ENCODE results near the gene TRIB2.

The TRIB2 gene

DNA sequence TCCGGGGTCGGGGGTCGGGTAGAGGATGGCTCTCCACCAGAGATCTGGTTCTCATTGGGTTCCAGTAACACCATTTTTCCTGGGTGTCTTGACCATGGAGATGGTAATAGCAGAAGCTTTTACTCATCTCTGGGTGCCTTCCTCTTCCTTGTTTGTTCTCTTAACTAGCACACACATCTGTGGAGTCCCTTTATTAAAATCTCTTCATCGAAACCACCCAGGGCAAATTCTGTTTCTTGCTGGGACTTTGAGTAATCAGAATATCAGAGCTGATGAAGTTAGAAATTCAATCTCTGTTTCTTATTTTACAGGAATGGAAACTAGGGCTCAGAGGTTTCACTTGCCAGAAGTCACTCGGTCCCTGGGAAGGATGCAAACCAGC is 15.0 kb upstream of the TRIB2 start:
- no peak for DNase-seq

DNA sequence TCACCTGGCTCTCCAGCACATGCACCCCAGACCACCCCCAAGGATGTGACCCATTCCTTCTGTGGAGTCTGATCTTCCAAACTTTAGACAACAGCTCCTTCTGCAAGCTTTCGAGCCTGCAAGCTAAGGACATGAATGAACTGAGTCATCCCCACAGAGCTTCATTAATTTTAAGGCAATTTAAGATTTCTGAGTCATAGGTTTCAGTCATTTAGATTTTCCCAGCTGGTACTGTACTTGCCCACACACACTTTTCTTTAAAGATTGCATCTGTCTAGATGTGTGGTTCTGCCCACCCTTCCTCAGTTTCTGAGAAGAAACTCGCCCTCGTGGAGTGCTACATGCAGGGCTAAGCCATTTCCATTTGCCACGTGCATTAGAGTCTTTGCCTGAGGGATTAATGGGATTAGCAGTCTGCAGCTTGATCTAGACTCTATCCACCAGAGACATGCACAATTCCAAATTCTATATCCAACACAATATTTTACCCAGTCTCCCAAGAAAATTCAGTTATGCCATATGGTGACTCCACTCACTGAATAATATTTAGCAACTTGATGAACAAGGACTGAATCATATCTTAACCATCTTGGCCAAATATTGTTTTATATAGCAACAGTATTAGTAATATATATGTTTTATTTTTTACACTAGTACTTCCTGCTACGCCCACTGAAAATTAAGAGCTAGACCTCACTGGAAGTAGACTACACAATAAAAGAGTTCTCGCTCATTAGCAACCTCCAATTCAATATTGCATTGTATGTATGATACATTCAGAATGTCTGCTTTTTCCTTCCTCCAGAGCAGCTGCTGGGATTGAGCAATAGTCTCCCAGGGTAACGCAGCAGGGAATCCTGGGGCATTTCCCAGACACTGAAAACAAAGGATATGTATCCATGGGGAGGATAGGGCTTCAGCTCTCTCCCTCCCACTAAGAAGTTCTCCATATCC is 14.3 kb upstream of the TRIB2 start:
- DNase-seq = no peak

DNA sequence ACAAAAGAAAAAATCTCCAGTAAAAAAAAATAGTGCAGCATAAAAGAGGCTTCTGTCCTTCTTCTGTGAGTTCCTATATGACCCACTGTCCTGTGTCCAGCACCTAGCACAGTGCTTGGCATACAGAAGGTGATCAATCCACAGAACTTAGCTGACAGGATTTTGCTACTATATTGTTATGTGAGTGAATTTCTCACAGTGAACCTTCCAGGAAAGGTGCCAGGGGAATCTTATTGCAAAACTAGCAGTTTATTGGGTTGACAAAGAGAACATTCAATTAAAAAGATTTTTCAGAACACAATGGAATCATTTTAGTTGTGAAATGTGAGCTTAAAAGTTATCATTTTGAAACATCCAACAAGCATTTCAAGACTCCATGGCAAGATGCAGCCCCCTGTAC is 12.4 kb upstream of the TRIB2 start:
- no peak for DNase-seq

DNA sequence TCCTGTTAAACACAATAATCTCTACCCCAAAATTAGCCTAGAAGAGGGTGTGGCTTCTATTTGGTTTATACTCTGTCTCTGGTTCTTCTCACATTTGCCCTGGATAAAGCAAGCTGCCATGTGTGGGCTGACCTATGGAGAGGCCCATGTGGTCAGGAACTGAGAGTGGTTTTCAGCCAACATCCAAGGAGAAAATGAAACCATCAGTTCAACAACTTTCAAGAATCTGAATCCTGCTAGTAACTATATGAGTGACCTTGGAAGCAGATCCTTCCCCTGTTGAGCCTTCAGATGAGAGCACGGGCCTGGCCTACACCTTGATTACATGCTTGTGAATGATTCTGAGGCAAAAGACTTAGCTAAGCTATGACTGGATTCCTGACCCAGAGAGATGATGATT is 11.5 kb upstream of the TRIB2 start:
- DNase-seq = no peak

DNA sequence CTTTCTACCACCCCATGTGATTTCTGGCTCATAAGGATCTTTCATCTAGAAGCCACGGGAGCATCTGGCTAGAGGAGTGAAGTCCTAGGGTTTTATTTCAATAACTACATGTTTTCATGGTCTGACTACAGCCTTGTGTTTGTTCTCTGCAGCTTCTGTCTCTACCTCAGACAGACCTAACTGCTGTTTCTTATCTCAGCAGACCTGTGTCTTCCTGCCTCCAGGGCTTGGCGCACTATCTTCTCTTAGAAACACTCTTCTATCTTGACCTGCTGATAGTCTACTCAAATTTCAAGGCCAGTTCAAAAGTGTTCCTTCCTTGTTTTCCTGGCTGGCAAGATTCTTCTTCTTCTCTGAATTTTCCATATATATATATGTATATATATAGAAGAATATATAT is 11.0 kb upstream of the TRIB2 start:
- DNase-seq = no peak

DNA sequence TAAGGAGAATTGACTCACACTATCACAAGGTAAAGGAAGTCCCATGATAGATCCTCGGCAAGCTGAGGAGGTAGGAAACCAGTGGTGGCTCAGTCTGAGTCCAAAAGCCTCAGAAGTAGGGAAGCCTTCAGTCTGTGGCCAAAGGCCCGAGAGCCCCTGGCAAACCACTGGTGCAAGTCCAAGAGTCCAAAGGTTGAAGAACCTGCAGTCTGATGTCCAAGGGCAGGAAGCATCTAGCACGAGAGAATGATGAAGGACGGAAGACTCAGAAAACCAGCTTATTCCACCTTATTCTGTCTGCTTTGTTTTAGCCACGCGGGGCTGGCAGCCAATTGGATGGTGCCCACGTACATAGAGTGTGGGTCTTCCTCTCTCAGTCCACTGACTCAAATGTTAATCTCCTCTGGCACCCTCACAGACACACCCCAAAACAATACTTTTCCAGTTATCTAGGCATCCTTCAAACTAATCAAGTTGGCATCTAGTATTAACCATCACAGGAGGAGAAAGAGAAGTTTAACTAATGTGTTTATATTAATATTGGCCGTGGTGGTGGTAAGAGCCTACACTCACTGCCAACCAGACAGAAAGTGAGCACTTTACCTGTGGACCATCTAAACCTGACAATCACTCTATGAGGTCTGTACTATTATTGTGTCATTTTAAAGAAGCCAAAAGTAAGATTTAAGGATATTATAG is 8.1 kb upstream of the TRIB2 start:
- DNase-seq = no peak

DNA sequence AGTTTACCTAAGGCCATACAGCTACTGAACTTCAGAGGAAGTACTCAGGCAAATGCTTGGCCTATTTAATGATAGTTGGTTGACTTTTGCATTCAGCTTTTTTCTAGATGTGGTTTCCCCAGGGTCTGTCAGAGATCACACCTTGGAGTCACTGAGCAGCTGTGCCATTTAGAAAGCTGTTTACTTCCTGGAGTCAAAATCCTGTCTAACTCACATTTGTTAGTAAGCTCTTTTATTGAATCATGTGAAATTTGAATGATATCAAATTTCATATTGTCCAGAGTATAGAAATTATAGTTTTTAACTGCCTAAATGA is 7.6 kb upstream of the TRIB2 start:
- DNase-seq = peak; percentile 83

DNA sequence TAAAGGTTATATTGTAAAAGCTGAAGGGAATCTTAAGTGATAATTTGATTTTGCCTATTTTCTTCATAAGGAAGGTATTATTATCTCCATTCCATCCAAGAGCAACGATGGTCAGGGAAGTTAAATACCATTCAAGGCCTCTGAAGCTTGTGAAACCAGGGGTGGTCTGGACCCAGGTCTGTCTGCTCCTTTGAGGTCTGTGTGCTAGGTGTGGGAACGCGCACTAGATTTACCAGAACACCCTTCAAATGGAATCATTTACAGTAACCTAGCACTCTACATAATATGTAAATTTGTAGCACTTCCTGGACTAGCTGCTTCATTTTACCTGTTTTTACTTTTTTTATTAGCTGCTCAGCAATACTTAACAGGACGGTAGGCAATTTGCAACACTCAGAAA is 6.4 kb upstream of the TRIB2 start:
- DNase-seq = no peak

DNA sequence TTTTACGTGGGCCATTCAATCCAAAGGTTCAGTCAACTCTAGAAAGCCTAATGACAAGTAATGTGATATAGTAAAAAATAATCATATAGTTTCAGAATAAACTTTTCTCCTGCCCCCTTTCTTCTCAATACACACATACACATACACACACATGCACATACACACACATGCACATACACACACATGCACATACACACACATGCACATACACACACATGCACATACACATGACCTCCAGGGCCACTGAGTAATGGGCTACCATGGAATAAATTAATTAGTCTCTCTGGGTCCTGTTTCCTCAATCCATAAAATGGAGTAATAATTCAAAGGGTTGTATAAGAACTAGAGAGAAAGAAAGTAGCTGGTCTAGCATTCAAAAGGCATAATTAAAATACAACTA is 5.4 kb upstream of the TRIB2 start:
- no peak for DNase-seq

DNA sequence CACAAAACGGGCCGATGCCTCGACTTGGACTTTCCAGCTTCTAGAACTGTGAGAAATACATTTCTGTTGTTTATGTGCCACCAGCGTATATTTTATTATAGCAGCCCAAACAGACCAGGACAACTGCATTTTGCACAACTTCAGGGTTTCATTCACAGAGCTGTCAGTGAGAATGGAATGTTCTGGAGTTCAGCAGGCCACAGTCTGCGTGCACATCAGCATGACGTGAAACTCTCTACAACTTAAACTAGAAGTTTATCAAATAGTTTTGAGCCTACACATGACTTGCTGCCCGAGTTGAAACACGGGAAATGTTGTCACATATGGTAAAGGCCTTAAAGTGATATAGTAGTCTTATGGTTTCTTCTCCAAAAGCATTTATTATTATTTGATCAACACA is 3.9 kb upstream of the TRIB2 start:
- DNase-seq = no peak

DNA sequence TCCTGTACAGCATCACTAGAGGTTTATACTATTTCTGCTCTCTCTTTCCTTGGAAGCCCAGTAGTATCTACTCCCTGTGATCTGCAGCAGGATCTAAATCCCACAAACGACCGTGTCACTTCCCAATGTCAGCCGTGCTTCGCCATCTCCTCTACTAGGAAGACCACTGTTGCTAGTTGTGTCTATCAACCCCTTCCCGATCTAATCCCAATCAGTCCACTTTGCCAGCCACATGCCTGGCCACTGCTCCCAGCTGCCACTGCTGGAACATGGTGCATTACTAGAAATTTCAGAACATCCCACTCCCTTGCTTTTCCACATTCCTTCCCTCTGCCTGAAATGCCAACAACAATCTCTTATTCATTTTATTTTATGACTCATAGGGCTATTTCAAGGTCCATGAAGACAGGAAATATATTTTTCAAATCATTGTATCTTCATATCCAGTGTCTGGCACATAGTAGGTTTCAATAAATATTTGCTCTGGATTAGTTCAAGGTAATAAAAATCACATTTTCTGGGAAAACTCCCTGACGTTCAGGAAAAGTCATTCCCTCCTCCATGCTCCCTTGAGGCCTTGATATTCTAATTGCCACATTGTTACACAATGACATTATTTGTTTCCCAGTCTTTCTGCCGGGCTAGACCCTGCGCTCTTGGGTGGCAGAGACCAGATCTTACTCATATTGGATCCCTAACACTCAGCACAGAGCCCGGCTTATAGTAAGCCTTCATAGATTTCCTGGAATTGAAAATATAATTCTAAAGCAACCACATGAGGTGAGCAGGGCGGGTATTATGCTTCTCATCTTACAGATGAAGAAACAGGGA is 2.1 kb upstream of the TRIB2 start:
- DNase-seq = no peak

DNA sequence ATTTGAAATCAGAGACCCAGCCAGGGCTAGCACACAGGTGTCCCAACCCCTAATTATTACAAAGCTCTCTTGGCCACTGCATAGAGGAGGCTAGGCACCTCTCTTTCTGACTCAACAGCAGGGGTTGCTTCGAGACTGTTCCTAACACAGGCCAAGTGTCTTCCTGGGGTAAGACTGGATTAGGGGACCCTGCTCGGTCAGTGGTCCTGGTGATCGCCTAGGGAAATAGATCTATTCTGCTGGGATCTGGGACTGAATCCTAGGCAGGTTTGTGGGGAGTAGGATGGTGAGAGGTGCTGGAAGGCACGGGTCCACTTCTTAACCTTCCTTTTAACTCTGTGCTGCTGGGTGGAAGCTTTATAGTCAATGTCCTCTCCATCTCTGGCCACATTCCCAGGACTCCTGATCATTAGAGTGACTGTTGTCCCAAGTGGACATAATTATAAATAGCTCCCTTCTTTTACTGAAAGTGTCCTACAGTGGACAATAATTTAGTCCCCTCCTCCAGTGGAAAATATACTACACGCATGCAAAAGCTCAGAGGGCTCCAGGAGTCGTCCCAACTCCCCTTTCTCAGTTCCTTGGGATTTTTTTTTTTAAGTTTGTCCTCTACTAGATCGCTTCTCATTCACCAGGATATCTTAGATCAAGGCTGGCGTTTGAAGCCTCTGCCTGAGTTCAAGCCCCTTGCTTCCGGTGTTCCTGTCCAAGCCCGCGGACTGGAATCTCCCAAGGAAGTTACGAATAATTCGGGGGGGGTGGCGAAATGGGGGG is 1.3 kb upstream of the TRIB2 start:
- DNase-seq = no peak

DNA sequence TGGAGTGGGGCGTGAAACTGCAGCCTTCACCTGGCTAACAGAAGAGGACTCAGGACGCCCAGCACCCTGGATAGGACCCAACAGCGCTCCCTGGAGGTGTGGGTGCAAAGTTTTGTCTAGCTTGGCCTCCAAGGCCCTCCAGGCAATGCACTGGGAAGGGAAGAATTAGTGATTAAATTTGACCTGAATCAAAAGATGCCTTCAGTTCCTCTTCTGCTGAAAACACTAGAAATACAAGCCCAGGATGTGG is 779 bp upstream of the TRIB2 start:
- DNase-seq = peak; percentile 85

DNA sequence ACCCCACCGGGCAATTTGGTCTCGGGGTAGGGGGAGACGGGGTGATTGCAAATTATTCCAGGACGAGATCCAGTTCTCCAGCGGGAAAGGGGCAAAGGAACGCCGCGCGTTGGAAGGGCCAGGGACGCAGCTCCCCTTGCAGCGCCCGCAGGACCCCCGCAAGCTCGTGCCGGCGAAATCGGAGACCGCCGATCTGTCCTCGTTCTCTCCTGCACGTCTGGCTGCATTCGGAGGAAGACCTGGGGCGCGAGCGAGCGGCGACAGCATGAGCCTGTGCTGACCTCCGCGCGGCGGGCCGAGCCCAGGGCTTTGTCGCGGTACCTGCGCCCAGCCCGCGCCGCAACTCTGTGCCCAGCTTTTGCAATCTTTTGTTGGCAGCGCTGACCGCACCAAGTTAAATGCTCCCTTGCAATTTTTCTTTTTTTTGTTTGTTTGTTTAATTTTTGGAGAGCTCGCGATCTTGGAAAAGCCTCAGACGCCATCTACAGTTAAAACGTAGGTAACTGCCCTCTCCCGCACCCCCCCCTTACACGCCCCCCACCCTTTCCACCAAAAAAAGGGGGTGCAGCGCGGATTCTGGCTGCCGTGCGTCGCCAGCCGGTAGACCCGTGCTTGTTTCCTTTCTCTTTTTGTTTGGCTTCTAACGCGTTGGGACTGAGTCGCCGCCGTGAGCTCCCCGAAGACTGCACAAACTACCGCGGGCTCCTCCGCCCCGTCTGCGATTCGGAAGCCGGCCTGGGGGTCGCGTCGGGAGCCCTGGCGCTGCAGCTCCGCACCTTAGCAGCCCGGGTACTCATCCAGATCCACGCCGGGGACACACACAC is 667 bp downstream of the TRIB2 start:
- DNase-seq = peak; percentile 63

DNA sequence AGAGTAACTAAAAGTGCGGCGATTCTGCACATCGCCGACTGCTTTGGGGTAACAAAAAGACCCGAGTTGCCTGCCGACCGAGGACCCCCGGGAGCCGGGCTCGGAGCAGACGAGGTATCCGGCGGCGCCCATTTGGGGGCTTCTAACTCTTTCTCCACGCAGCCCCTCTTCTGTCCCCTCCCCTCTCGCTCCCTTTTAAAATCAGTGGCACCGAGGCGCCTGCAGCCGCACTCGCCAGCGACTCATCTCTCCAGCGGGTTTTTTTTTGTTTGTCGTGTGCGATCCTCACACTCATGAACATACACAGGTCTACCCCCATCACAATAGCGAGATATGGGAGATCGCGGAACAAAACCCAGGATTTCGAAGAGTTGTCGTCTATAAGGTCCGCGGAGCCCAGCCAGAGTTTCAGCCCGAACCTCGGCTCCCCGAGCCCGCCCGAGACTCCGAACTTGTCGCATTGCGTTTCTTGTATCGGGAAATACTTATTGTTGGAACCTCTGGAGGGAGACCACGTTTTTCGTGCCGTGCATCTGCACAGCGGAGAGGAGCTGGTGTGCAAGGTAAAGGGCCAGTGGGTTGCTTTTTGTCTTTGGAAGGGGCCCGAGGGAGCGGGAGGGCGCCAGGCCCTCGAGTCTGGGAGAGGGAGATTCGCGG is 1.4 kb downstream of the TRIB2 start:
- no peak for DNase-seq

DNA sequence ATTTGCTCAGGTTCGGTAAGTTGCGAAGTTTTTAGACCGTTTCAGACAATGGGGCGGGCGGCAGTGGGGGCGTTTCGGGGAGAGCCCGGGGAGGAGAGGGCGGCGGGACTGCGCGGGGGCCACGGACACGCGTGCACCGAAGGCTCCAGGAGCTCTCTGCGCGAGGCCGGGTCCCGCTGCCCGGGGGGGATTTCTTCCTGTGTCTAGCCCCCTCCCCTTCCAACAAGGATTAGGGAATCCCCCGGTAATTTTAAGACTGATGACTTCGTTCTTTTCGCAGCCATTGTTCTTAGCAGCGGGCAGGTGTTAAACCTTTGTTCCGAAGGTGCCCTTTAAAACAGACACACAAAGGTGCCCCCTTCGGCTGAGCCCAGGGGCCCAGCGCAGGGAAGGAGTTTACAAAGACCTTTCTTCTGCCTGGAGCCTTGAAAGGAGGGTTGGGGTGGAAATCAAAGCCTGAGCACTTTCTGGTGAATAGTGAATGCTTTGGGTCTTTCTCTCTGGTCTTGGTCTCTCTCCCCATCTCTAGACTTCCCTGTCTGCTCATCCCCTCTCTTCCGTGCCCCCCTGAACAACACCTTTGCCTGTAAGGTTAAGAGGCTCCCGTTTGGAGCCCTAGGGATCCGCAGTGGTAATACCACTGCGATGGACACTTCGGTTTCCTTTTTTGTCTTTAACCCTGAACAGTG is 2.1 kb downstream of the TRIB2 start:
- no peak for DNase-seq

DNA sequence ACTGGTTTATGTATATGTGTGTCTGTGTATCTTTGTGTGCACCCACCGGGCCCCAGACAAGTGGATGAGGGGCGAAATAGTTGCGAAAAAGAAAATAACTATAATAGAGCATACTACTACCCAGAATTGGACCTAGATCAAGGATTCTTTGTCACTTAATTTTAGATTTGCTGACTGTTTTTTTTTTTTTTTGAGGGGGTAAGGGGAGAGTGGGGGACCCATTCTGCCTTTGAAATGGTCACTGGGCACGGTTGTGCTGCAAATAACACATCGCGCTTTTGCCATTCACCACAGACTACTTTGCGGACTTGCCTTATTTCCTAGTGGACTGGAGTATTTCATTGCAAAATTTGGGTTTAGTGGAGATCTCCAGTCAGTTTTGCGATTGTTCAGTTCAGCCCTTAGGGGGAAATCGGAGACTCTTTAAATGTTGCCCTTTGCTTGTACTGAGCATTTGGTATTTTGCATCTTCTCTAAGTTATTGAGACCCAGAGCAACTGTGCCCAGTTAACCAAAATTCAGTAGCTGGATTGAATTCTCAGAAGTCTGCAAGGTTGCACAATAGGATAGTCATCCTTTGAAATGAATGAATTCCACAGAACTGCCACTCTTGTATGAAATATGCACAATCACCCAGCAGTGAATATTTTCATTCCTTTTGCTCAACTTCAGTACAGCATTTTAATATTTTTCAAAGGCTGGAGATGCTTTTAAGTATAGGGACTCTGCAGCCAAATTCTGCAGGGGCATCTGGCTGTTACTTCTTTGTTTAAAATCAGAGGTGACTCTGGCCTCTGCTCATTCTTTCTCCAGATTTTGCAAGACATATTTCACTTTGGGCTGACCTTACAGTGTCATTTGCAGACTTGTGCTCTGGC is 2.9 kb downstream of the TRIB2 start:
- DNase-seq = no peak

DNA sequence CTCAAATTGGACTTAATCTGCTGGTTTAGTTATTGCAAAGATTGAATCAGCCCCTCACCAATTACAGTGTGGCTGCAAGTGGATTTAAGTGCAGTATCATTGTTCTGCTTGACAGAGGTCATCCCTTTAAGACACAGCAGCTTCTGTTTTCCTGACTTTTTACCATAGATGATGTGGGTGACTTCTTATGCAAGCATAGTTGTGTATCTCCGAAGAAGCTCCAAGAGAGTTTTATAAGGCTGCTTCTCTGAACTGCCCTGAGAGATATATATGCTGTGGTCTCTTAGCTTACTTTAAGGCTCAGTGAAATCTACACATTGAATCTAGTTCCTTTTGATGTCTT is 3.5 kb downstream of the TRIB2 start:
- DNase-seq = no peak

DNA sequence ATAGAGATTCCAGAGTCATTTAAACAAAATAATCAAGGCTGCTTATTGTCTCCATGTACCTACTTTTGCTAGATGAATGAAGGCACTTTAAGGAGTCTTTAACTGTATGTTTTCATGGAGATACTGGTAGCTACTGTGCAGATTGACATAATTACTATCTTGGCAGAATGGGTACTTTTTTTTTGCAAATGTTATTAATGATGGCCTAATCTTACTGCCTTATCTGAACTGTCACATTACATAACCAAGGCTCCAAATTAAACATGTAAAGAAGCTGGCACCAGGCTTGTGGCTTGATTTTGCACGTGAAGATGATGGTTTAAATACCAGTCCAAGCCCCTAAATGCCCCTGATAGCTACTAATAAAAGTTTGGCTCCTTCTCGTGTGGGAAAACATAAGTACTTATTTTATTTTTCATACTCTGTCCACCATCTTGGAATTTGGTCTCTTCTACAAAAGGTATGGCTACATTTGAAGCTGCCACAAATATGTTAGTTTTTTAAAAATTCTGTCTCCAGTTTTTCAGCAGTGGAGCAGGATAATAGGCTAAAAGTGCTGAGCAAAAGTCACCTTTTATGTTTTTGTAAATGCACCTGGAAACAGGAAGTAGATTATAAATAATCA is 4.1 kb downstream of the TRIB2 start:
- no peak for DNase-seq
